ENCODE results near the gene GPATCH8. TPM values are rescaled to one million over a fixed set of nuclear protein-coding genes. Genes with fewer than 3 reads are reported as not detected.

The GPATCH8 gene
- total RNA-seq, 4 donors from 2014 or later = 14.5 to 53.1 (median 31.2) TPM

GRCh38 chr17:44353672-44354331 lies 149.4 kb downstream of the GPATCH8 start:
- intact Hi-C loops (cut with DNase I; ENCODE audit: low total_unique reads) = no loop called here
- no peaks in the 10 kb centered on the region for H3K9me3 ChIP-seq
- peaks cover 0 to 7% (median 3%) of the 10 kb centered on the region in 4 donors for H3K4me1 ChIP-seq
- H3K4me3 ChIP-seq = peak overlapping the region in 3 of 4 donors; percentile 29 to 50 (median 36)
- WGBS, 2 donors (ENCODE audit: low coverage in 1 of 2) = no CpG with 5 or more reads among the region's 98 CpGs
- in situ Hi-C loops (cut with MboI; ENCODE audit: low pct_ligation_motif_present in 1 of 4, low pct_unique_long_range_greater_than_20kb in 1 of 4, low sequenced_read_pairs in 3 of 4) = no loop called here
- peak overlapping the region in 3 of 4 donors; percentile 21 to 48 (median 42) for H3K27ac ChIP-seq
- H3K27me3 ChIP-seq = peaks cover 6% of the 10 kb centered on the region
- TF ChIP-seq POLR2AphosphoS5 (IDR thresholded peaks at IDR 0.05) (no peak), CTCF (IDR thresholded peaks at IDR 0.05) (no peak), POLR2A (IDR thresholded peaks at IDR 0.05) (no peak), EP300 (IDR thresholded peaks at IDR 0.05; ENCODE audit: low read depth) (no peak)
- H3K36me3 ChIP-seq = peaks cover 0 to 9% (median 0%) of the 10 kb centered on the region in 4 donors
- DNase-seq = peak; percentile 41

DNA sequence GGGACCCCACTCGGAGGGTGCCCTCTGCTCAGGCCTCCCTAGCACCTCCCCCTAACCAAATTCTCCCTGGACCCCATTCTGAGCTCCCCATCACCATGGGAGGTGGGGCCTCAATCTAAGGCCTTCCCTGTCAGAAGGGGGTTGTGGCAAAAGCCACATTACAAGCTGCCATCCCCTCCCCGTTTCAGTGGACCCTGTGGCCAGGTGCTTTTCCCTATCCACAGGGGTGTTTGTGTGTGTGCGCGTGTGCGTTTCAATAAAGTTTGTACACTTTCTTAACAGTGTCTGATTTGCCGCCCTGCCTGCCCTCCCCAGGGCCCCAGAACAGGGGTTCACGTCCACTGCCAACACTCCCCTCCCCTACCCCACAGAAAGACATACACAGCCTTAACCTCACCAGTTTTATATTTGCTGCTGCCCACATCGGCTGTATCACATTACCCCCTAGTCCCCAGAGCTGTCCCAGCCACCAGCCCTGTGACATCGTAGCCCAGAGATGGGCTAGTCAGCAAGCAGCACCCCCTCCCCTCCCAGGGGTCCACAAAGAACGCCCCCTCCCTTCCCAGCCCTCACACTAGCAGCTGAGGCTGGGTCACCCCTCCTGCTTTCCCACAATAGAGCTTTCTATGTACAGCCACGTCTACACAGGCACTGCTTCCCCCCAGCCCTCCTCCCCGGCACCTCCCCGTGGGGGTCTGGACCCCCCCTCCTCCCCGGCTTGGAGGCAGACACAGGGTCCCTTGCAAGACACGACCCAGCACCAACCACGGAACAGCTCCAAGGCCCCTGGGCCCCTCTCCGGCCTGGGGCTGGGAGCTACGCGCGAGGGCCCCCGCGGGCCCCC lies 150.2 kb downstream of the GPATCH8 start:
- H3K4me3 ChIP-seq = peak overlapping the region in 3 of 4 donors; percentile 29 to 50 (median 36)
- TF ChIP-seq POLR2A (IDR thresholded peaks at IDR 0.05) = no peak
- no peak for TF ChIP-seq CTCF (IDR thresholded peaks at IDR 0.05)
- TF ChIP-seq POLR2AphosphoS5 (IDR thresholded peaks at IDR 0.05) = no peak
- no peak for TF ChIP-seq EP300 (IDR thresholded peaks at IDR 0.05; ENCODE audit: low read depth)
- intact Hi-C loops (cut with DNase I; ENCODE audit: low total_unique reads) = no loop called here
- H3K9me3 ChIP-seq = no peaks in the 10 kb centered on the region
- peak overlapping the region in 2 of 4 donors; percentile 42 to 48 for H3K27ac ChIP-seq
- in situ Hi-C loops (cut with MboI; ENCODE audit: low pct_ligation_motif_present in 1 of 4, low pct_unique_long_range_greater_than_20kb in 1 of 4, low sequenced_read_pairs in 3 of 4) = no loop called here
- H3K27me3 ChIP-seq = peaks cover 6% of the 10 kb centered on the region
- 77% methylated on average over 13 of the region's 22 CpGs; no CpG with 5 or more reads in 1 of the 2 donors for WGBS, 2 donors (ENCODE audit: low coverage in 1 of 2)
- H3K36me3 ChIP-seq = peaks cover 0 to 9% (median 0%) of the 10 kb centered on the region in 4 donors
- DNase-seq = no peak
- H3K4me1 ChIP-seq = peaks cover 0 to 7% (median 3%) of the 10 kb centered on the region in 4 donors

DNA sequence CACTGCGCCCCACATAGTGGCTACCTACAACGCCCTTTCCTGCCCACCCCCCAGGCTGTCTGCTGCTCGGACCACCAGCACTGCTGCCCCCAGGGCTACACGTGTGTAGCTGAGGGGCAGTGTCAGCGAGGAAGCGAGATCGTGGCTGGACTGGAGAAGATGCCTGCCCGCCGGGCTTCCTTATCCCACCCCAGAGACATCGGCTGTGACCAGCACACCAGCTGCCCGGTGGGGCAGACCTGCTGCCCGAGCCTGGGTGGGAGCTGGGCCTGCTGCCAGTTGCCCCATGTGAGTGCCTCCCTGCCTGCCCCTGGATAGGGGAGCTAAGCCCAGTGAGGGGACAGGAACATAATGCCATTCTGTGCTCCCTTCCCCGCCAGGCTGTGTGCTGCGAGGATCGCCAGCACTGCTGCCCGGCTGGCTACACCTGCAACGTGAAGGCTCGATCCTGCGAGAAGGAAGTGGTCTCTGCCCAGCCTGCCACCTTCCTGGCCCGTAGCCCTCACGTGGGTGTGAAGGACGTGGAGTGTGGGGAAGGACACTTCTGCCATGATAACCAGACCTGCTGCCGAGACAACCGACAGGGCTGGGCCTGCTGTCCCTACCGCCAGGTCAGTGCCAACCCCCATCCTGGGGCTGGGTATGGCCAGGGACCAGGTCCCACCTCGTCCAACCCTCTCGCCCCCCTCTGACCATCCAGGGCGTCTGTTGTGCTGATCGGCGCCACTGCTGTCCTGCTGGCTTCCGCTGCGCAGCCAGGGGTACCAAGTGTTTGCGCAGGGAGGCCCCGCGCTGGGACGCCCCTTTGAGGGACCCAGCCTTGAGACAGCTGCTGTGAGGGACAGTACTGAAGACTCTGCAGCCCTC lies 151.0 kb downstream of the GPATCH8 start:
- intact Hi-C loops (cut with DNase I; ENCODE audit: low total_unique reads) = no loop called here
- Histone ChIP-seq H3K4me1 (peaks cover 0 to 11% (median 6%) of the 10 kb centered on the region in 4 donors), H3K4me3 (no peak overlapping the region), H3K36me3 (peaks cover 0 to 9% (median 0%) of the 10 kb centered on the region in 4 donors), H3K9me3 (no peaks in the 10 kb centered on the region), H3K27me3 (peaks cover 6% of the 10 kb centered on the region), H3K27ac (no peak overlapping the region)
- TF ChIP-seq POLR2AphosphoS5 (IDR thresholded peaks at IDR 0.05) (no peak), POLR2A (IDR thresholded peaks at IDR 0.05) (no peak), CTCF (IDR thresholded peaks at IDR 0.05) (no peak), EP300 (IDR thresholded peaks at IDR 0.05; ENCODE audit: low read depth) (no peak)
- in situ Hi-C loops (cut with MboI; ENCODE audit: low pct_ligation_motif_present in 1 of 4, low pct_unique_long_range_greater_than_20kb in 1 of 4, low sequenced_read_pairs in 3 of 4) = no loop called here
- 85% methylated on average over 35 of the region's 36 CpGs; no CpG with 5 or more reads in 1 of the 2 donors for WGBS, 2 donors (ENCODE audit: low coverage in 1 of 2)
- DNase-seq = no peak

Measured in transverse colon (tissue), 4 donors.